SW 1271 (cell line): ENCODE results near the gene PRKG2.
"Not testable (repeated sequence)": the region's sequence is repeated elsewhere in the genome, so short reads cannot be mapped to it uniquely, and the experiment has no call there.

ENCODE experiments used
- DNase-seq, 2 experiments: peaks; one replicate each; lab custom pipeline; 2025; lab: John Stamatoyannopoulos, UW

The PRKG2 gene

GRCh38 chr4:81153714-81154323 is 61.2 kb downstream of the PRKG2 start:
- not testable (repeated sequence) for DNase-seq

- DNase-seq: no peak
Measured at GRCh38 chr4:81152839-81153713, 61.9 kb downstream of the PRKG2 start.

GRCh38 chr4:81149976-81150375 is 65.0 kb downstream of the PRKG2 start:
- DNase-seq: no peak

GRCh38 chr4:81148576-81148975 is 66.4 kb downstream of the PRKG2 start:
- DNase-seq: no peak

GRCh38 chr4:81146466-81146865 is 68.6 kb downstream of the PRKG2 start:
- DNase-seq: no peak

- DNase-seq: no peak
Measured at GRCh38 chr4:81143183-81143582, 71.8 kb downstream of the PRKG2 start.

GRCh38 chr4:81142744-81143143 is 72.3 kb downstream of the PRKG2 start:
- DNase-seq: no peak

- no peak for DNase-seq
Measured at GRCh38 chr4:81137894-81138293, 77.1 kb downstream of the PRKG2 start.

GRCh38 chr4:81137446-81137845 is 77.6 kb downstream of the PRKG2 start:
- no peak for DNase-seq

- DNase-seq: no peak
Measured at GRCh38 chr4:81136161-81136905, 78.7 kb downstream of the PRKG2 start.

- no peak for DNase-seq
Measured at GRCh38 chr4:81135501-81135900, 79.5 kb downstream of the PRKG2 start.

- DNase-seq: no peak
Measured at GRCh38 chr4:81131563-81131962, 83.5 kb downstream of the PRKG2 start.

GRCh38 chr4:81131066-81131465 is 84.0 kb downstream of the PRKG2 start:
- DNase-seq: no peak

- DNase-seq: no peak
Measured at GRCh38 chr4:81130569-81130968, 84.5 kb downstream of the PRKG2 start.

- DNase-seq: no peak
Measured at GRCh38 chr4:81120055-81120454, 95.0 kb downstream of the PRKG2 start.

GRCh38 chr4:81118086-81118485 is 96.9 kb downstream of the PRKG2 start:
- no peak for DNase-seq

- no peak for DNase-seq
Measured at GRCh38 chr4:81116566-81116965, 98.5 kb downstream of the PRKG2 start.

- DNase-seq: no peak
Measured at GRCh38 chr4:81113024-81113423, 102.0 kb downstream of the PRKG2 start.

GRCh38 chr4:81109356-81109755 is 105.7 kb downstream of the PRKG2 start:
- no peak for DNase-seq

- no peak for DNase-seq
Measured at GRCh38 chr4:81106150-81106549, 108.9 kb downstream of the PRKG2 start.

- DNase-seq: no peak
Measured at GRCh38 chr4:81102107-81102506, 112.9 kb downstream of the PRKG2 start.

- DNase-seq: no peak
Measured at GRCh38 chr4:81096566-81096965, 118.5 kb downstream of the PRKG2 start.

- no peak for DNase-seq
Measured at GRCh38 chr4:81095389-81095788, 119.6 kb downstream of the PRKG2 start.
